IMR-90 (cell line): ENCODE data around the gene ZNF766. TPM values are rescaled to one million over a fixed set of nuclear protein-coding genes. Genes with fewer than 3 reads are reported as not detected.
A peak's percentile ranks its signal among the peaks of the same experiment; 100 is the strongest.

Source experiments
- ATAC-seq: fragments of 200-7000 bp; cut with Tn5 transposase; 2 replicates; pipeline ENCODE4 v1.9.1; 2020; ENCODE audit warnings: low read depth, mild to moderate bottlenecking, moderate library complexity
- BruUV-seq: library from RNA; stranded (reverse); fragments of 400-500 nt; replicated peaks from 2 replicates; lab custom pipeline; 2021; lab: Mats Ljungman, UMichigan
- CTCF ChIA-PET: fragments of 300-600 bp; formaldehyde crosslinking; extraction: SDS; loops from one replicate; lab custom pipeline; 2021; ENCODE audit warnings: antibody characterized with exemption; lab: Yijun Ruan, JAX
- POLR2A ChIA-PET: fragments of 300-600 bp; sonication (Branson Sonifier 250); formaldehyde crosslinking; loops from one replicate; lab custom pipeline; 2022; ENCODE audit warnings: antibody characterized with exemption; ENCODE audit not compliant: unreplicated experiment; lab: Charles Lee
- DNase-seq: peaks from one replicate; pipeline ENCODE4 v3.0.0; 2013
- H2AFZ ChIP-seq: replicated peaks from 2 replicates; pipeline ENCODE3; 2013; ENCODE audit warnings: low read length, mild to moderate bottlenecking; ENCODE audit not compliant: poor library complexity
- H2AK5ac ChIP-seq: 2 replicates; pipeline ENCODE4 v1.6.1; 2013; ENCODE audit warnings: low read depth, low read length, inconsistent platforms
- H2AK9ac ChIP-seq: replicated peaks from 2 replicates; pipeline ENCODE3; 2013; ENCODE audit warnings: mild to moderate bottlenecking, low read depth, low read length, moderate library complexity; ENCODE audit not compliant: poor library complexity
- H2BK120ac ChIP-seq: 2 replicates; pipeline ENCODE4 v1.6.1; 2013; ENCODE audit warnings: low read depth, low read length, inconsistent platforms
- H2BK15ac ChIP-seq: 3 replicates; pipeline ENCODE4 v1.6.1; 2013; ENCODE audit warnings: low read depth, low read length, inconsistent platforms
- H2BK20ac ChIP-seq: 2 replicates; pipeline ENCODE4 v1.6.1; 2013; ENCODE audit warnings: low read depth, mild to moderate bottlenecking, inconsistent platforms, low read length, moderate library complexity
- H2BK5ac ChIP-seq: 2 replicates; pipeline ENCODE4 v1.6.1; 2013; ENCODE audit warnings: mild to moderate bottlenecking, low read depth, low read length, inconsistent platforms; ENCODE audit not compliant: poor library complexity, severe bottlenecking
- H3K14ac ChIP-seq: replicated peaks from 2 replicates; pipeline ENCODE4 v1.6.1; 2013; ENCODE audit warnings: low read depth, low read length, inconsistent platforms
- H3K18ac ChIP-seq: 2 replicates; pipeline ENCODE4 v1.6.1; 2013; ENCODE audit warnings: low read depth, low read length, control low read depth
- H3K23ac ChIP-seq: 2 replicates; pipeline ENCODE4 v1.6.1; 2013; ENCODE audit warnings: low read depth, low read length, inconsistent platforms
- H3K27ac ChIP-seq: 2 replicates; pipeline ENCODE4 v1.5.1; 2013; ENCODE audit warnings: mild to moderate bottlenecking, control low read depth, low read length; ENCODE audit not compliant: insufficient read depth
- H3K27me3 ChIP-seq: 2 replicates; pipeline ENCODE4 v1.6.1; 2013; ENCODE audit warnings: low read length; ENCODE audit not compliant: control insufficient read depth, insufficient read depth
- H3K36me3 ChIP-seq: 2 replicates; pipeline ENCODE4 v1.6.1; 2013; ENCODE audit warnings: low read length, mixed read lengths; ENCODE audit not compliant: control insufficient read depth, insufficient read depth
- H3K4ac ChIP-seq: 2 replicates; pipeline ENCODE4 v1.6.1; 2013; ENCODE audit warnings: low read depth, low read length, inconsistent platforms
- H3K4me1 ChIP-seq: 2 replicates; pipeline ENCODE4 v1.6.1; 2013; ENCODE audit warnings: low read length, mixed read lengths; ENCODE audit not compliant: control insufficient read depth, insufficient read depth
- H3K4me2 ChIP-seq: 2 replicates; pipeline ENCODE4 v1.6.1; 2013; ENCODE audit warnings: low read depth, mild to moderate bottlenecking, control low read depth, low read length, moderate library complexity
- H3K4me3 ChIP-seq: 2 replicates; pipeline ENCODE4 v1.5.1; 2013; ENCODE audit warnings: low read depth, mild to moderate bottlenecking, control low read depth, low read length, moderate library complexity; ENCODE audit not compliant: insufficient read depth
- H3K56ac ChIP-seq: 2 replicates; pipeline ENCODE4 v1.6.1; 2013; ENCODE audit warnings: low read length, inconsistent platforms; ENCODE audit not compliant: insufficient read depth; ENCODE audit errors: extremely low read depth
- H3K79me1 ChIP-seq, 2 experiments: 2 replicates each; pipeline ENCODE4 v1.6.1; 2013; ENCODE audit warnings: low read length in 2 of 2, inconsistent platforms in 1 of 2, low read depth in 1 of 2
- H3K9ac ChIP-seq: 2 replicates; pipeline ENCODE4 v1.6.1; 2013; ENCODE audit warnings: low read depth, low read length, control low read depth
- H3K9me1 ChIP-seq: 2 replicates; pipeline ENCODE4 v1.6.1; 2013; ENCODE audit warnings: low read length, inconsistent platforms; ENCODE audit not compliant: insufficient read depth
- H3K9me3 ChIP-seq: 2 replicates; pipeline ENCODE4 v1.6.1; 2013; ENCODE audit warnings: low read length; ENCODE audit not compliant: control insufficient read depth, insufficient read depth
- H4K20me1 ChIP-seq: 2 replicates; pipeline ENCODE4 v1.6.1; 2013; ENCODE audit warnings: low read length, inconsistent platforms; ENCODE audit not compliant: insufficient read depth
- H4K5ac ChIP-seq: 2 replicates; pipeline ENCODE4 v1.6.1; 2013; ENCODE audit warnings: mild to moderate bottlenecking, low read depth, low read length, control low read depth
- H4K8ac ChIP-seq, 2 experiments: 2 replicates each; pipeline ENCODE4 v1.6.1; 2013; ENCODE audit warnings: low read depth in 2 of 2, low read length in 2 of 2, control low read depth in 1 of 2, inconsistent platforms in 1 of 2
- H4K91ac ChIP-seq: 2 replicates; pipeline ENCODE4 v1.6.1; 2013; ENCODE audit warnings: low read depth, low read length, inconsistent platforms; ENCODE audit not compliant: insufficient read depth
- MAFK ChIP-seq: IDR thresholded peaks from 2 replicates; pipeline ENCODE4 v1.6.1; 2012; ENCODE audit warnings: low read depth, low read length, improper control_type of control experiment
- WGBS, 2 experiments: methylation state at CpG; one replicate each; pipeline versions ENCODE4 v1.1.5 to v1.1.7; 2013; ENCODE audit warnings: missing lambda C conversion rate in 2 of 2; ENCODE audit not compliant: insufficient read length in 1 of 2; ENCODE audit errors: extremely low coverage in 2 of 2; 5-methylcytosine and 5-hydroxymethylcytosine counted together
- dilution Hi-C: fragments of 300-500 bp; cut with HindIII; formaldehyde crosslinking; loops from one replicate; pipeline ENCODE4 v1.14.3; 2018; ENCODE audit warnings: low sequenced_read_pairs; ENCODE audit not compliant: unreplicated experiment
- in situ Hi-C: fragments of 300-500 bp; cut with MboI; formaldehyde crosslinking; loops from 3 replicates; pipeline ENCODE4 v1.14.3; 2019; ENCODE audit warnings: low sequenced_read_pairs, inconsistent platforms, mixed read lengths
- intact Hi-C: fragments of 100-400 bp; cut with micrococcal nuclease; formaldehyde crosslinking; loops from 2 replicates; pipeline ENCODE4 v1.10.0; 2022
- polyA plus RNA-seq, 3 experiments: library from polyadenylated mRNA; depleted of rRNA; stranded (reverse); fragments of >200 nt; gene quantifications; 2 replicates each; pipeline ENCODE4 v1.2.3, GENCODE V29; 2012; ENCODE audit warnings: low replicate concordance in 1 of 3
- total RNA-seq: library from RNA; depleted of rRNA; stranded (reverse); fragments of >200 nt; gene quantifications from 2 replicates; pipeline ENCODE4 v1.2.3, GENCODE V29; 2012
- TF ChIP-seq, protein P1 (sequence below): fragments of 150-350 bp; IDR thresholded peaks from 2 replicates; pipeline ENCODE4 v1.6.1; 2017; ENCODE audit warnings: mild to moderate bottlenecking, antibody characterized with exemption, low read length, low read depth

Gene ZNF766
- total and polyA plus RNA-seq, 2 of the 4 experiments (the other 2 are of a cell fraction), result 4.9 to 20.4 TPM

DNA sequence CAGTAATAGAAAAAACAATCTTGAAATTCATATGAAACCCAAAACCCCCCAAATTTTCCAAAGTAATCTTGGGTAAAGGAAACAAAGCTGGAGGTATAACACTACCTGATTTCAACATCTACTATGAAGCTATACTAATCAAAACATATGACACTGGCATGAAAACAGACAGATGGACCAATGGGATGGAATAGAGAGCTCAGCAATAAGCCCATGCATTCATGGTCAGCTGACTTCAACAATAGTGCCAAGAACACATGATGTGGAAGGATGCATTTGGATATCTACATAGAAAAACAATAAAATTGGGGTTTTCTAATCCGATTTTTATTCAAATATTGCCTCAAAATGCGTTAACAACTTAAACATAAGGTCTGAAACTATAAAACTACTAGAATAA, 32.2 kb upstream of the ZNF766 start:
- Histone ChIP-seq H3K36me3 (no peaks in the 10 kb centered on the region), H3K4ac (no peak overlapping the region), H3K23ac (no peak overlapping the region), H4K5ac (no peak overlapping the region), H3K14ac (no peak overlapping the region), H2AK5ac (no peak overlapping the region), H2BK15ac (no peak overlapping the region), H2AK9ac (no peak overlapping the region), H3K9ac (no peak overlapping the region), H3K56ac (no peak overlapping the region), H2BK5ac (no peak overlapping the region), H4K20me1 (no peaks in the 10 kb centered on the region), H3K18ac (no peak overlapping the region), H3K9me3 (no peaks in the 10 kb centered on the region), H3K27ac (no peak overlapping the region), H3K4me1 (no peaks in the 10 kb centered on the region), H4K8ac (no peak overlapping the region), H2BK120ac (no peak overlapping the region), H3K27me3 (no peaks in the 10 kb centered on the region), H4K91ac (no peak overlapping the region), H3K79me1 (no peaks in the 10 kb centered on the region), H3K4me2 (no peak overlapping the region), H2BK20ac (no peak overlapping the region), H3K4me3 (no peak overlapping the region), H3K9me1 (no peaks in the 10 kb centered on the region), H2AFZ (no peak overlapping the region)
- ChIA-PET POLR2A (interaction anchor here (0.5 to 0.6 kb wide), 2 partner anchors 10 to 334 kb away, joined by 4 to 6 read pairs; no protein-coding TSS in a partner anchor), CTCF (interaction anchor here (0.9 to 1.1 kb wide), 3 partner anchors 23 to 98 kb away, joined by 3 to 6 read pairs (median 3); partner anchors contain the start of gene ZNF616)
- dilution Hi-C loops, result no loop called here
- ATAC-seq (no peak), DNase-seq (peak; percentile 4)
- no peak for TF ChIP-seq MAFK
- TF ChIP-seq, protein P1, sequence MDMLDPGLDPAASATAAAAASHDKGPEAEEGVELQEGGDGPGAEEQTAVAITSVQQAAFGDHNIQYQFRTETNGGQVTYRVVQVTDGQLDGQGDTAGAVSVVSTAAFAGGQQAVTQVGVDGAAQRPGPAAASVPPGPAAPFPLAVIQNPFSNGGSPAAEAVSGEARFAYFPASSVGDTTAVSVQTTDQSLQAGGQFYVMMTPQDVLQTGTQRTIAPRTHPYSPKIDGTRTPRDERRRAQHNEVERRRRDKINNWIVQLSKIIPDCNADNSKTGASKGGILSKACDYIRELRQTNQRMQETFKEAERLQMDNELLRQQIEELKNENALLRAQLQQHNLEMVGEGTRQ, result peak; percentile 36; the same call in 1 of the 2 replicates
- in situ Hi-C loops, result no loop called here
- intact Hi-C loops, result loop anchor here (1.0 to 10.0 kb wide), 4 partner anchors 98 to 312 kb away; partner anchors contain the start of genes ZNF432, ZNF613, ZNF616 and ZNF841
- WGBS, 2 experiments, result no CpG with 5 or more reads among the region's 2 CpGs
- BruUV-seq, result no TSS peak
